Large intestine (tissue), 3 donors: ENCODE results near the gene TERT. TPM values are rescaled to one million over a fixed set of nuclear protein-coding genes. Genes with fewer than 3 reads are reported as not detected.
"Not testable (repeated sequence)": the region's sequence is repeated elsewhere in the genome, so short reads cannot be mapped to it uniquely, and the experiment has no call there.

Experiments used
- DNase-seq, 2 donors: peaks; one replicate each; pipeline versions ENCODE4 v3.0.0 to v3.0.0-alpha.2; 2013
- H3K27ac ChIP-seq: one replicate; pipeline ENCODE4 v1.5.1; 2013; ENCODE audit warnings: low read length
- H3K27me3 ChIP-seq: 2 replicates; pipeline ENCODE4 v1.6.1; 2013; ENCODE audit warnings: low read length; ENCODE audit not compliant: control insufficient read depth, insufficient read depth
- H3K36me3 ChIP-seq: 2 replicates; pipeline ENCODE4 v1.6.1; 2013; ENCODE audit warnings: low read length; ENCODE audit not compliant: control insufficient read depth, insufficient read depth
- H3K4me1 ChIP-seq: one replicate; pipeline ENCODE4 v1.6.1; 2013; ENCODE audit warnings: low read length; ENCODE audit not compliant: control insufficient read depth, insufficient read depth
- H3K4me3 ChIP-seq: one replicate; pipeline ENCODE4 v1.5.1; 2013; ENCODE audit warnings: low read length
- H3K9me3 ChIP-seq: one replicate; pipeline ENCODE4 v1.6.1; 2013; ENCODE audit warnings: mild to moderate bottlenecking, low read depth, low read length, moderate library complexity; ENCODE audit not compliant: control insufficient read depth
- WGBS: methylation state at CpG from one replicate; pipeline ENCODE4 v1.1.5; 2013; ENCODE audit warnings: low lambda C conversion rate; ENCODE audit not compliant: insufficient coverage; 5-methylcytosine and 5-hydroxymethylcytosine counted together
- polyA plus RNA-seq: library from polyadenylated mRNA; unstranded; fragments of 120-200 nt; gene quantifications from one replicate; pipeline ENCODE4 v1.2.1, GENCODE V29; 2013

The TERT gene
- polyA plus RNA-seq, 1 donor: 4.0 TPM

- not testable (repeated sequence) for DNase-seq, H3K36me3 ChIP-seq, H3K27ac ChIP-seq, H3K4me1 ChIP-seq, H3K4me3 ChIP-seq, H3K27me3 ChIP-seq
- H3K9me3 ChIP-seq: peaks cover 20% of the 10 kb centered on the region
- WGBS: no CpG with 5 or more reads among the region's 40 CpGs
These were observed 11.7 kb downstream of the TERT start for GRCh38 chr5:1282993-1283728.

GRCh38 chr5:1282131-1282992 lies 12.5 kb downstream of the TERT start:
- Histone ChIP-seq H3K27ac (no peak overlapping the region), H3K9me3 (peaks cover 26% of the 10 kb centered on the region), H3K4me1 (no peaks in the 10 kb centered on the region), H3K4me3 (no peak overlapping the region), H3K36me3 (no peaks in the 10 kb centered on the region), H3K27me3 (no peaks in the 10 kb centered on the region)
- DNase-seq: no peak
- no CpG with 5 or more reads among the region's 37 CpGs for WGBS

- peaks cover 34% of the 10 kb centered on the region for H3K9me3 ChIP-seq
- H3K27ac ChIP-seq: no peak overlapping the region
- no peak for DNase-seq
- WGBS: no CpG with 5 or more reads among the region's 16 CpGs
- H3K27me3 ChIP-seq: no peaks in the 10 kb centered on the region
- no peaks in the 10 kb centered on the region for H3K4me1 ChIP-seq
- no peak overlapping the region for H3K4me3 ChIP-seq
- no peaks in the 10 kb centered on the region for H3K36me3 ChIP-seq
These were observed 13.6 kb downstream of the TERT start for GRCh38 chr5:1281038-1281882.

GRCh38 chr5:1280177-1281037 lies 14.5 kb downstream of the TERT start:
- peaks cover 2% of the 10 kb centered on the region for H3K4me1 ChIP-seq
- WGBS: no CpG with 5 or more reads among the region's 32 CpGs
- DNase-seq: no peak
- H3K9me3 ChIP-seq: peaks cover 38% of the 10 kb centered on the region
- H3K27ac ChIP-seq: no peak overlapping the region
- no peaks in the 10 kb centered on the region for H3K36me3 ChIP-seq
- H3K27me3 ChIP-seq: no peaks in the 10 kb centered on the region
- H3K4me3 ChIP-seq: no peak overlapping the region

GRCh38 chr5:1279443-1280151 lies 15.3 kb downstream of the TERT start:
- Histone ChIP-seq H3K27me3 (no peaks in the 10 kb centered on the region), H3K9me3 (peaks cover 38% of the 10 kb centered on the region), H3K4me1 (peaks cover 3% of the 10 kb centered on the region), H3K27ac (no peak overlapping the region), H3K36me3 (no peaks in the 10 kb centered on the region), H3K4me3 (no peak overlapping the region)
- WGBS: no CpG with 5 or more reads among the region's 34 CpGs
- DNase-seq: no peak

GRCh38 chr5:1278656-1279442 lies 16.0 kb downstream of the TERT start:
- DNase-seq: no peak
- no peak overlapping the region for H3K4me3 ChIP-seq
- no CpG with 5 or more reads among the region's 42 CpGs for WGBS
- no peak overlapping the region for H3K27ac ChIP-seq
- no peaks in the 10 kb centered on the region for H3K36me3 ChIP-seq
- peaks cover 3% of the 10 kb centered on the region for H3K4me1 ChIP-seq
- no peaks in the 10 kb centered on the region for H3K27me3 ChIP-seq
- peaks cover 38% of the 10 kb centered on the region for H3K9me3 ChIP-seq

GRCh38 chr5:1278216-1278615 lies 16.7 kb downstream of the TERT start:
- peaks cover 38% of the 10 kb centered on the region for H3K9me3 ChIP-seq
- peaks cover 3% of the 10 kb centered on the region for H3K4me1 ChIP-seq
- WGBS: no CpG with 5 or more reads among the region's 13 CpGs
- H3K36me3 ChIP-seq: no peaks in the 10 kb centered on the region
- no peak for DNase-seq
- no peak overlapping the region for H3K27ac ChIP-seq
- no peaks in the 10 kb centered on the region for H3K27me3 ChIP-seq
- no peak overlapping the region for H3K4me3 ChIP-seq

- no peaks in the 10 kb centered on the region for H3K36me3 ChIP-seq
- H3K27ac ChIP-seq: no peak overlapping the region
- H3K4me1 ChIP-seq: peaks cover 3% of the 10 kb centered on the region
- H3K4me3 ChIP-seq: no peak overlapping the region
- no CpG with 5 or more reads among the region's 10 CpGs for WGBS
- DNase-seq: no peak
- H3K27me3 ChIP-seq: no peaks in the 10 kb centered on the region
- H3K9me3 ChIP-seq: peaks cover 41% of the 10 kb centered on the region
These were observed 17.1 kb downstream of the TERT start for GRCh38 chr5:1277781-1278180.

GRCh38 chr5:1277331-1277730 lies 17.5 kb downstream of the TERT start:
- H3K27ac ChIP-seq: no peak overlapping the region
- DNase-seq: no peak
- peaks cover 3% of the 10 kb centered on the region for H3K4me1 ChIP-seq
- no peaks in the 10 kb centered on the region for H3K36me3 ChIP-seq
- H3K9me3 ChIP-seq: peaks cover 44% of the 10 kb centered on the region
- no peaks in the 10 kb centered on the region for H3K27me3 ChIP-seq
- WGBS: no CpG with 5 or more reads among the region's 21 CpGs
- no peak overlapping the region for H3K4me3 ChIP-seq
